Peyer's patch (tissue), 4 donors: ENCODE measurements around the gene FCGR1A. TPM values are rescaled to one million over a fixed set of nuclear protein-coding genes. Genes with fewer than 3 reads are reported as not detected.
"Not testable (repeated sequence)": the region's sequence is repeated elsewhere in the genome, so short reads cannot be mapped to it uniquely, and the experiment has no call there.

ENCODE experiments used
- DNase-seq, 3 donors: peaks; one replicate each; pipeline ENCODE4 v3.0.0-alpha.2; 2017 to 2019
- H3K27ac ChIP-seq, 4 donors: fragments of 200-600 bp; sonication (generic); one replicate each; pipeline ENCODE4 v1.5.1; 2016 to 2019
- H3K27me3 ChIP-seq, 2 donors: fragments of 200-600 bp; sonication (generic); one replicate each; pipeline ENCODE4 v1.5.1; 2019
- H3K36me3 ChIP-seq, 3 donors: fragments of 200-600 bp; sonication (generic); one replicate each; pipeline ENCODE4 v1.5.1; 2016 to 2019
- H3K4me1 ChIP-seq, 4 donors: fragments of 200-600 bp; sonication (generic); one replicate each; pipeline ENCODE4 v1.5.1; 2016 to 2019
- H3K4me3 ChIP-seq, 4 donors: fragments of 200-600 bp; sonication (generic); 1 replicate in 3 of 4; 2 replicates in 1 of 4; pipeline ENCODE4 v1.5.1; 2016 to 2019; ENCODE audit warnings: mild to moderate bottlenecking in 1 of 4
- H3K9me3 ChIP-seq, 4 donors: fragments of 200-600 bp; sonication (generic); one replicate each; pipeline ENCODE4 v1.5.1; 2016 to 2019; ENCODE audit warnings: mild to moderate bottlenecking in 1 of 4
- total RNA-seq, 4 donors: library from RNA; depleted of rRNA; stranded (reverse); fragments of >200 nt; gene quantifications; one replicate each; pipeline ENCODE4 v1.1.0, GENCODE V29; 2016

The FCGR1A gene
- total RNA-seq, 4 donors from 2014 or later = not detected

DNA sequence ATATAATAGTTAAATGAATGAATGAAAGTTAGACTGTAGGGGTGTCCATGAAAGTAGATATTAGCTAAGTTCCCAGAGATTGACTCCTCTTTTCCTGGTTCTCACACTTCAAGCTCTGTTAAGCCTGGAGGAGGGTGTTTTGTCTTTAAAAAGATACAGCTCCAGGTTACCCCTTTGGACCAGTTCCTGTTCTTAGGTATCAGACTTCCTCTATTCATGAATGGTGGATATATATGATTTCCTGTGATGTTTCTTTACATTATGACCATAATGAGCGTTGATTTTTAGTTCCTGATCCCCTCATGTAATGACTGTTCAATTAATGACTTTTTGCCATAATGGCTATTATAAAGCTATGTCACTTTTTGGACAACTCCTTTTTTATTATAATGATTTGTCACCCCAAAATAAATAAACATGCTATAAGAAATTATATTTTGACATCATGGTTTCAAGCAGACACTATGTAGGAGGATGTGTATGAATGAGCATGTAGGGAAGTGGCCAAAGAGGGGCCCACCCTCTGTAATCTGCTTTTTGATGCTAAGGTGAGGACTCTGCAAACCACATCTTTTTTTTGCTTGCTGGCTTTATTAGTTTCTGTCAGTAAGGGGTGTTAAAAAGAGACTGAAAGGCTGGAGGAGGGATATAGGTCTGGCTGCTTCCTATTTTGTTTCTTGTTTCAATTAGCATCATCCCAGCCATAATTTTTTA, 18.2 kb upstream of the FCGR1A start:
- H3K4me3 ChIP-seq, H3K27me3 ChIP-seq, H3K36me3 ChIP-seq, H3K27ac ChIP-seq, H3K4me1 ChIP-seq, H3K9me3 ChIP-seq, DNase-seq: not testable (repeated sequence)

DNA sequence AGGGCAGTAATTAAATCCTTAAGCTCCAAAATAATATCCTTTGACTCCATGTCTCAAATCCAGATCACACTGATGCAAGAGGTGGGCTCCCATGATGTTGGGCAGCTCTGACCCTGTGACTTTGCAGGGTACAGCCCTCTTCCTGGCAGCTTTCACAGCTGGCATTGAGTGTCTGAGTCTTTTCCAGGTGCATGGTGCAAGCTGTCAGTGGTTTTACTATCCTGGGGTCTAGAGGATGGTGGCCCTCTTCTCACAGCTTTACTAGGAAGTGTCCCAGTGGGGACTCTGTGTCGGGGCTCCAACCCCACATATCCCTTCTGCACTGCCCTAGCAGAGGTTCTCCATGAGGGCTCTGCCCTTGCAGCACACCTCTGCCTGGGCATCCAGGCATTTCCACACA, 16.3 kb upstream of the FCGR1A start:
- H3K9me3 ChIP-seq, H3K27me3 ChIP-seq, H3K4me3 ChIP-seq, H3K36me3 ChIP-seq, DNase-seq, H3K27ac ChIP-seq, H3K4me1 ChIP-seq: not testable (repeated sequence)

DNA sequence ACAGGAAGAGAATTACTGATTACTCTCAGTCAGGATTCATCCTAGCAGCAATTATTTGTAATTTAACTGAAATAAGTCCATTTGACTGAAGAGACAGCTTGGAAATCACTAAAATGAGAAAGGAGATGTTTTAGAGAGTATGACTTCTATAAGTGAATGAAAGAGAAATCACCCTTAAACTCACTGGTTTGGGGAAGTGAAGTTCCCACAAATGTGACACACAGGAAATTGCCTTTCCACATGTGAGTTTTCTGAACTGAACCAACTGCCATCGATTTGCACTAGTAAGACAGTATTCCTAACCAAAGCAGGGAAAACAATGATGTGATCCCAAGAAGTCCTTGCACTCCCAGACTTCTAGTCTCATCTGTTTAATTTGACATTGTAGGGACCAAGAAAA, 13.3 kb upstream of the FCGR1A start:
- H3K4me3 ChIP-seq, H3K4me1 ChIP-seq, H3K36me3 ChIP-seq, H3K27ac ChIP-seq, H3K9me3 ChIP-seq, DNase-seq, H3K27me3 ChIP-seq: not testable (repeated sequence)

DNA sequence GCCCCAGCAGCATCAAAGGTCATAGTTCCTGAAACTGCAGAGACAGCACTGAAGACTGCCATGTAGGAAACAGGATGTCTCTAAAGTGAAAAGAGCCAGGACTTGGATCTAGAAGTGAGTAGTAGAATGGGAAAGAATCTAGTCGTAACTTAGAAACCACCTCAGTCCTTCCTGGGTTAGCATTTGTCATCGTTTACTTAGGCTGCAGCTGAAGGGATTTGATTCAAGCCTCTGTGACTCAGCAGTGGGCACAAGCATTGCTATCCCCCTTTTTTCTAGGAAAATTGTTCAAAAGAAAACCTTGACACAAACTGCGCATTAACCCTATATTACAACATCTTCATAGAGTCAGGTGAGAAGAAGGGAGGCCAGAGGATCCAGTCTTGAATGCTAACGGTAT, 11.8 kb upstream of the FCGR1A start:
- H3K9me3 ChIP-seq, H3K36me3 ChIP-seq, H3K27me3 ChIP-seq, H3K4me3 ChIP-seq, H3K27ac ChIP-seq, H3K4me1 ChIP-seq, DNase-seq: not testable (repeated sequence)

DNA sequence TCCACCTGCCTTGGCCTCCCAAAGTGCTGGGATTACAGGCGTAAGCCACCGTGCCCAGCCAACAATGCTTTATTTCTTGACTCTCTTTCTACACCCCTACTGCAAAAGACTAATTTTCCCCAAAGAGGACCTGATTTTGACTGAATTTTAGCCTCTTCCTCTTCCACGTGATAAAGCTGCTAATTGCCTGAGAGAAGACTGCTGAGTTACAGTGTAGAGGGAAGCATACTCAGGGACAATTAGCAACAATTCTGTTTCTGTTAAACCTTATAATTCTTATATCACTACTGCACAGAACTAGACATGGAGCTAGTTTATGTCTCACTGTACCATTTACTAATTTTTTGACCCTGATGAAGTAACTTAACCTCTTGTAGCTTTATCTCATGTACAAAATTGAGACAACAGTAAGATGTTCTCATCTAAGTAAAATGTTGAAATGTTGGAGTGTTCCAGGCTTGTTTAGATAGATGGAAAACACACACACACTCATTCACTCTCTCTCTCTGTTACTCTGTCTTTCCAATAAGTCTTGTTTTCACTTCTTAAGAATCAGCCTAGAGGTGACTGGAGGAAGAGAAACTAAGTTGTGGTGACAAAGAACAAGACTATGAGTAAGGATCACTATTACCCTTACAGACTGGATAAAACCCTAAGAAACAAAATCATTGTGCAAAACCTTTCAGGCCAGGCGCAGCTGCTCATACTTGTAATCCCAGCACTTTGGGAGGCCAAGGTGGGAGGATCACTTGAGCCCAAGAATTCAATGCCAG, 10.7 kb upstream of the FCGR1A start:
- not testable (repeated sequence) for H3K9me3 ChIP-seq, DNase-seq, H3K36me3 ChIP-seq, H3K27me3 ChIP-seq, H3K4me3 ChIP-seq, H3K27ac ChIP-seq, H3K4me1 ChIP-seq

DNA sequence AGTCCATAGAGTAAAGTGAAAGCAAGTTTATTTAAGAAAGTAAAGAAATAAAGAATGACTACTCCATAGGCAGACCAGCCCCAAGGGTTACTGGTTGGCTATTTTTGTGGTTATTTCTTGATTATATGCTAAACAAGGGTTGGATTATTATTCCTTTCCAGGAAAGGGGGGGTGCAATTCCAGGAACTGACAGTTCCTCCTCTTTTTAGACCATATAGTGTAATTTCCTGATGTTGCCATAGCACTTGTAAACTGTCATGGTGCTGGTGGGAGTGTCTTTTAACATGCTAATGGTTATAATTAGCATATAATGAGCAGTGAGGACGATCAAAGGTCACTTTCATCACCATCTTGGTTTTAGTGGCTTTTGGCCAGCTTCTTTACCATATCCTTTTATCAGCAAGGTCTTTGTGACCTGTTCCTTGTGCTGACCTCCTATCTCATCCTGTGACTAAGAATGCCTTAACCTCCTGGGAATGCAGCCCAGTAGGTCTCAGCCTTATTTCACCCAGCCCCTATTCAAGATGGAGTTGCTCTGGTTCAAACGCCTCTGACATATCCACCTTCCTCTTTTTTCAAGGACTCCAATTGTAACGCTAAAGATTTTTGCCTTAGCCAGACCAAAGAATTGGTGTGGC, 6.9 kb upstream of the FCGR1A start:
- not testable (repeated sequence) for H3K36me3 ChIP-seq, DNase-seq, H3K9me3 ChIP-seq

DNA sequence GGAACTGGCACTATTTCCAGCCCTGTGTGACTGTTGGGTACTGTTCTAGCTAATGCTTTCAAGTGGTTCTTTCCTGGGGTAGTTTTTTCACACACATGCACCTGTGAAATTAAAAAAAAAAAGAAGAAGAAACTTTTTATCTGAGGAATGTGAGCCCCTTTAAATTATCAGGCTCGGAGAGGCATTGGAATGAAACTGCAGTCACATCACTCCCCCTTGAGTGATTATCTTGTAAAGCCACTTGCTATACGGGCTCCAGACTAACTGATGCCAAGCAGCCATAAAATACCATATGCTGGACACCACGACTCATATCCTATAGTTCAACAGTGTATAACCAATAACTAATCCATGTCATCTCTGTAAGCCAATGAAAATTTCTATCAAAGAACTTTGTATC, 5.4 kb upstream of the FCGR1A start:
- not testable (repeated sequence) for DNase-seq, H3K4me1 ChIP-seq, H3K4me3 ChIP-seq, H3K9me3 ChIP-seq, H3K36me3 ChIP-seq, H3K27me3 ChIP-seq, H3K27ac ChIP-seq

More for the DNA sequence above, 6.9 kb upstream of the FCGR1A start:
- H3K4me3 ChIP-seq, H3K27me3 ChIP-seq, H3K27ac ChIP-seq, H3K4me1 ChIP-seq: not testable (repeated sequence)

DNA sequence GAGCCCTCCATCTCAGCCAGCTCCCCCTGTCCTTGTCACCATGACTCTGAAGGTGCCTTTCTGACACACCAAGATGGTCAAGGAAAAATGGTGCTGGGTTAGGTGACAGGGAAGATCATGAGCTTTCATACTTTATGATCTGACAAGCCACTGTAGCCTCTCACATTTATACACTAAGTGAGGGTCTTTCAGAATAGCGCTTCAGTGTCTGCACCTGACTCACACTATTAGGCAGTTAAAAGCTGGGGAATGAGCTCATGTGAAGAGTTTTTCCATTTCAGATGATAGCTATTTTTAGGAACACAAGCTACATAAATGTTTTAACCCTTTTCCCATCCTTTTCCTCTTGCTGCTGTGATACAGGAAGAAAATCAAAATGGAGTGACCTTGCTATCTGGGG, 4.2 kb upstream of the FCGR1A start:
- not testable (repeated sequence) for DNase-seq, H3K4me3 ChIP-seq, H3K27me3 ChIP-seq, H3K27ac ChIP-seq, H3K9me3 ChIP-seq, H3K36me3 ChIP-seq, H3K4me1 ChIP-seq

DNA sequence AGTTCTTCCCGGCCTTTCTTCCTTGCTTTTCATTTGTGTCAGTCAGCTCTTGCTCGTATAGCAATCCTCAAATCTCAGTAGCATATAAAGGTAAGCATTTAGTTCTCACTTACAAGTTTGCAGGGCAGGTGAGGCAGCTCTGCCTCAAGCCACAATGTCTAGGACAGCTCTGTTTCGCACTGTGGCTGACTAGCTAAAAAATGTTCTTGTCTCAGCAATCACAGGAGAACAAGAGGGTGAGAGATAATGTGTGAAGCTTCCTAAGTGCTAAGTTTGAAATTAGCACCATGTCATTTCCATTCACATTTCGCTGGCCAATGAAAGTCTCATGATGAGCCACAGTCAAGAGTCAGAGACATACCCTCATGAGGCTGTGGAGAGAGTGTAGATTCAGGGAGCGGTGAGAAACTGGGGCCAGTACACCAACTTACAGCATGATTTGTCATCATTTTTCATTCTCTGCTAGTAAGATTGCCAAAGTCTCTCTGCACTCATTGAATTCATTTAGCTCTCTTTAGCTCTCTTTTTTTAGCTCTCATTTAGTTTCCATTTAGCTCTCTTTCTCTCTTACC, 995 bp upstream of the FCGR1A start:
- not testable (repeated sequence) for H3K4me3 ChIP-seq, H3K4me1 ChIP-seq, H3K9me3 ChIP-seq, DNase-seq, H3K36me3 ChIP-seq, H3K27me3 ChIP-seq, H3K27ac ChIP-seq

DNA sequence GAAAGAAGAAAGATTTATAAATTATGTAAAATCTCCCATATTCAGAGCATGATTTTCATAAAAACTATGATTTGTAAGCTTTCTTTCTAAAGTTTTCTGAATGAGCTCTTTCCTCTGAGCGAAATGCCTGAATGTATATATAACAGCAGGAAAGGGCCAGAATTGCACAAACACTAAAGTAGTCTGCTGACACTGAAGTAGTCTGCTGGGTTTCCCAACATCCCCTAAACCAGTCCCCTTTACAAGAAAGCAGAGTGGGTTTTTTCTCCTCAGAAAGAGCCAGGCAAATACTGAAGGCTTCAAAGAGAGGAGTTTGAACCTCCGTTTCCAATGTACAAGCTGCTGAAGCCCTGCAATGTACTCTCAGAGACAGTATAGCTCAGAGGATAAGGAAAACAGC, 795 bp downstream of the FCGR1A start:
- not testable (repeated sequence) for H3K27me3 ChIP-seq, H3K4me3 ChIP-seq, H3K27ac ChIP-seq, H3K4me1 ChIP-seq, H3K9me3 ChIP-seq, DNase-seq, H3K36me3 ChIP-seq

DNA sequence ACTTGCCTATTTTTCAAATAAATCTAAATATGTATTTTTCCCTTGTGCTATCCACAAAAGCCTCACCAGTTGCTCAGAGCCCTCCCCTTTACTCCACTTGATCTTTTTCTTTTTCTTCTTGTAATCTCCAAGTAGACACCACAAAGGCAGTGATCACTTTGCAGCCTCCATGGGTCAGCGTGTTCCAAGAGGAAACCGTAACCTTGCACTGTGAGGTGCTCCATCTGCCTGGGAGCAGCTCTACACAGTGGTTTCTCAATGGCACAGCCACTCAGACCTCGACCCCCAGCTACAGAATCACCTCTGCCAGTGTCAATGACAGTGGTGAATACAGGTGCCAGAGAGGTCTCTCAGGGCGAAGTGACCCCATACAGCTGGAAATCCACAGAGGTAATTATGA, 1.4 kb downstream of the FCGR1A start:
- not testable (repeated sequence) for H3K36me3 ChIP-seq, H3K27me3 ChIP-seq, DNase-seq, H3K9me3 ChIP-seq, H3K27ac ChIP-seq, H3K4me3 ChIP-seq, H3K4me1 ChIP-seq

DNA sequence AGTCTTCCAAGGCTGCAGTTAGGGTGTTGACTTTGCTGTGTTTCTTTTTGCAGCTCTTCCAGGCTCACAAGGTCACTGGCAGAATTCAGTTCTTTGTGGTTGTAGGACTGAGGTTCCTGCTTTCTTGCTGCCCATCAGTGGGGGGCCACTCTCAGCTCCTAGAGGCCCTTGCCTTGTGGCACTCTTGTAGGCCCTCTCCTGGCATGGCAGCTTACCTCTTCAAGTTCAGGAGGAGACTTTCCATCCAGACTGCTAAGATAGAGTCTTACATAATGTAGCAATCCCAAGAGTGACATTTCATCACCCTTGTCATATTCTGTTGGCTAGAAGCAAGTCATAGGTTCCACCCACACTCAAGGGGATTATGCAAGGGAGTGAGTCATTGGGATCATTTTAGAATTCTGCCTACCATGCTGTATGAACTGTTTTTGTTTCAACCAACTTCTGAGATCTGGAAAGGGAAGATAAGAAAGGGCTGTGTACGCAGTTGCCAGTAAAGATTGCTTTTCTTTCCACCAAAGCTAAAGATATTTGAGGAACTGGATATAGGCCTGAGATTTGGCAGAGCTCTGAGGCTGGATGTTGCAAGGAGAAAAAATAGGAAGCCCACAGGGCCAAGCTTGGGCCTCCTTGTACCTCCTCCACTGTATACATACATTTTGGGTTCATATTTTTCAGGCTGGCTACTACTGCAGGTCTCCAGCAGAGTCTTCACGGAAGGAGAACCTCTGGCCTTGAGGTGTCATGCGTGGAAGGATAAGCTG, 5.4 kb downstream of the FCGR1A start:
- not testable (repeated sequence) for DNase-seq, H3K4me1 ChIP-seq, H3K27ac ChIP-seq, H3K36me3 ChIP-seq, H3K4me3 ChIP-seq, H3K9me3 ChIP-seq, H3K27me3 ChIP-seq
